HCEC 1CT (cell line): ENCODE measurements around the gene KDM6B.

Experiments used
- DNase-seq: peaks from one replicate; pipeline ENCODE4 v3.0.0-alpha.2; 2017

Gene KDM6B, protein sequence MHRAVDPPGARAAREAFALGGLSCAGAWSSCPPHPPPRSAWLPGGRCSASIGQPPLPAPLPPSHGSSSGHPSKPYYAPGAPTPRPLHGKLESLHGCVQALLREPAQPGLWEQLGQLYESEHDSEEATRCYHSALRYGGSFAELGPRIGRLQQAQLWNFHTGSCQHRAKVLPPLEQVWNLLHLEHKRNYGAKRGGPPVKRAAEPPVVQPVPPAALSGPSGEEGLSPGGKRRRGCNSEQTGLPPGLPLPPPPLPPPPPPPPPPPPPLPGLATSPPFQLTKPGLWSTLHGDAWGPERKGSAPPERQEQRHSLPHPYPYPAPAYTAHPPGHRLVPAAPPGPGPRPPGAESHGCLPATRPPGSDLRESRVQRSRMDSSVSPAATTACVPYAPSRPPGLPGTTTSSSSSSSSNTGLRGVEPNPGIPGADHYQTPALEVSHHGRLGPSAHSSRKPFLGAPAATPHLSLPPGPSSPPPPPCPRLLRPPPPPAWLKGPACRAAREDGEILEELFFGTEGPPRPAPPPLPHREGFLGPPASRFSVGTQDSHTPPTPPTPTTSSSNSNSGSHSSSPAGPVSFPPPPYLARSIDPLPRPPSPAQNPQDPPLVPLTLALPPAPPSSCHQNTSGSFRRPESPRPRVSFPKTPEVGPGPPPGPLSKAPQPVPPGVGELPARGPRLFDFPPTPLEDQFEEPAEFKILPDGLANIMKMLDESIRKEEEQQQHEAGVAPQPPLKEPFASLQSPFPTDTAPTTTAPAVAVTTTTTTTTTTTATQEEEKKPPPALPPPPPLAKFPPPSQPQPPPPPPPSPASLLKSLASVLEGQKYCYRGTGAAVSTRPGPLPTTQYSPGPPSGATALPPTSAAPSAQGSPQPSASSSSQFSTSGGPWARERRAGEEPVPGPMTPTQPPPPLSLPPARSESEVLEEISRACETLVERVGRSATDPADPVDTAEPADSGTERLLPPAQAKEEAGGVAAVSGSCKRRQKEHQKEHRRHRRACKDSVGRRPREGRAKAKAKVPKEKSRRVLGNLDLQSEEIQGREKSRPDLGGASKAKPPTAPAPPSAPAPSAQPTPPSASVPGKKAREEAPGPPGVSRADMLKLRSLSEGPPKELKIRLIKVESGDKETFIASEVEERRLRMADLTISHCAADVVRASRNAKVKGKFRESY (N-terminal part only)

DNA sequence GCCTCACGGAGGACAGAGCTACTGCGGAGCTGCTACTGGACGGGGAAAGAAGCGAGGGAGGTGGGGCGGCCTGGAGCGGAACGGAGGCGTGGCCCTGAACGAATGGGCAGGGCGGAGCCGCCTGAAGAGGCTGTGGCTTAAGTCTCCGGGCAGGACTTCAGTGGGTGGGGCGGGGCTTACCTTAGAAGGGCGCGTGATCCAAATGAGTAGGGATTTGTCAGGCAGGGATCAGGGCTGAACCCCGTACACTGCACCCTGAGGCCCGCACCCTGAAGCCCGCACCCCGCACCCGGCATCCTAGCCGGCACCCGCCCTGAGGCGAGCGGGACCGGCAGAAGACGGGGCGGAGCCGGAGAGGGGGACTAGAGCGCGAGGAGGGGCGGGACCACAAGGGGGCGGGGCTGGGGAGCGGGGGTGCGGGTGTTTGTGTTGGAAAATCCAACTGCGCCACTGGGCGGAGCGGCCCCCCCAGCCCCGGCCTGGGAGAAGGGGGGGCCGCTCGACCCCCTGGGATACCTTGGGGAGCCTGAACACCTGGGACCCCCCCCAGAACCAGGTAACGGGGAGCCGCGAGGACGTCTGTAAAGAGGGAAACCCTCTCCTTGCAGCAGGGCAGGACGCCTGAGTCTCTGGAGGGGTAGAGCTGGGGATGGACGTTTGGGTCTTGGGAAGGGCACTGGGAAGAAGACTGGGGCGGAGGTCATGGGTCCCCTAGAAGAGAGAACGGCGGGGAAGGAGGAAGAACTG is at the start of gene KDM6B:
Gene KDM6B (plus strand): TSS at position 423 of the 747 bp plus-strand sequence. CDS start 11,338 bp downstream, outside the sequence.
- peak; percentile 86 for DNase-seq

DNA sequence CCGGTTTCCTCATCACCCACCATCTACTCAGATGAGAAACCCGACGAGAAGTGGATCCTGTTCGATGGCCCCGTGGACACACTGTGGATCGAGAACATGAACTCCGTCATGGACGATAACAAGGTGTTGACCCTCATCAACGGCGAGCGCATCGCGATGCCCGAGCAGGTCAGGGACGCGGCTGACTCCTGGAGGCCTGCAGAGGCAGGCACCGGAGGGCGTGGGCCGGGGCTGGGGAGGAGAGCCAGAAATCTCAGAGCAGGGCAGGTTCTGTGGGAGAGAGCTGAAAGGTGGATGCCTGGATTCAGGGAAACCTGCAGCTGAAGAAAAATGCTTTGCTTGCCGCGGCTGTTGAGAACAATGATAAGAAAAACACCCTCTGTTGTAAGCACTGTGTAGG is 47.2 kb upstream of the KDM6B start:
- no peak for DNase-seq

DNA sequence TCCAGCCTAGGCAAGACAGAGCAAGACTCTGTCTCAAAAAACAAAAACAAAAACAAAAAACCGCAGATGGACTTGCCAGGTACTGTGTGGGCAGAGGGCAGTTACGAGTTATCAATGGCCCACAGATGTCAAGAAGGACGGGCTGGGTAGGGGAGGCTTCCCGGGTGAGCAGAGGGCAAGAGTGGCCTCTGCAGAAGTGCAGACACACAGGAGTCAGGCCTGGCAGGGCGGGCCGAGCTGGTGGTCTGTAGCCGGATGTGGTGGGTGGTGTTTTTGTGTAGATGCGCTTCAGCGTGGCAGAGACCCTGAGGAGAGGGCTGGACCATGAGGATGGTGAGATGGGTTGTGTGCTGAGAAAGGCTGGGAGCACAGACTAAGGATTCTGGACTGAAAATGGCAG is 44.9 kb upstream of the KDM6B start:
- no peak for DNase-seq

DNA sequence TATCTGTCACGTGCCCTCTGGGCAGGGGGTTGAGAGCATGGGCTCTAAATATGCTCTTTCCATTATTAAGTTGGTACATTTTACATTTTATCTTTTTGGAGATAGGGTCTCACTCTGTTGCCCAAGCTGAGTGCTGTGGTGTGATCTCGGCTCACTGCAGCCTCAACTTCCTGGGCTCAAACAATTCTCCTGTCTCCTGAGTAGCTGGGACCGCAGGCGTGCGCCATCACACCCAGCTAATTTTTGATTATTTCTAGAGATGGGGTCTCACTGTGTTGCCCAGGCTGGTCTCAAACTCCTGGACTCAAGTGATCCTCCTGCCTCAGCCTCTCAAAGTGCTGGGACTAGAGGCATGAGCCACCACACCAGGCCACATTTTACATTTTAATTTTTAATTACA is 43.9 kb upstream of the KDM6B start:
- DNase-seq: no peak

DNA sequence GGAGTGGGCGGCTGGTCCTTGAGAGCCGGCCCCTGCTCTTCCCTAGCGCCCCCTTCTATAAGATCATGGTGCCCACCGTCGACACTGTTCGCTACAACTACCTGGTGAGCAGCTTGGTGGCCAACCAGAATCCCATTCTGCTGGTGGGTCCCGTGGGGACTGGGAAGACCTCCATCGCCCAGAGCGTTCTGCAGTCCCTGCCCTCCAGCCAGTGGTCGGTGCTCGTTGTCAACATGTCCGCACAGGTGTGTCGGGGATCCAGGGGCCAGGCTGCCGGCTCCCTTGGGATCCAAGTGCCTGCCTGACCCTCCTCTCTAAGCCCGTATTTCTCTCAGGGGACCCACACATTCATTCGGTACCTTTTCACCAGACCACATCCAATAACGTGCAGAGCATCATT is 41.4 kb upstream of the KDM6B start:
- DNase-seq: no peak

DNA sequence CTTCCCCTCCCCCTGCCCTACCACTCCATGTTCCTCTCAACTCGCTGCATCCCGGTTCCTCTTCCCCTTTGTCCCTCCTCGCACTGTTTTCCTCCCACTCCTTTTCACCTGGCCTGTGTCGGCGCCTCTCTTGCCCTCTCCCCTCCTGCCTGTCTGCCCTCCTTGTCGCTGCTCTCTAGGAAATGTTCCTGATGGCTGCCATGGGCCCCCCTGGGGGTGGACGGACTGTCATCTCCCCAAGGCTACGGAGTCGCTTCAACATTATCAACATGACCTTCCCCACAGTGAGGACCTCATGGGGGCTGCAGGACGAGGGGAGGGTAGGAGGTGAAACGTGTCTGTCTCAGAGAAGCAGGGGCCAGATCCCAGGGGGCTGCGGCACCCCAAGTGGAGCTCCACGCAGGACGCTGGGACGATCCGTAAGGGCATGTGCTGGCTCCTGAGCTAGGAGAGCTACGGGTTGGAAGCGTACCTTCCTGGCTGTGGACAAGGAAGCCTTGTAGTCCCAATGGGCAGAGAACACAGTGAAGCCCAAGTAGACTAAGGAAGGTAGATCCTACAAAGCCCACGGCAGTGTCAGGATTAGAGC is 39.8 kb upstream of the KDM6B start:
- DNase-seq: no peak

DNA sequence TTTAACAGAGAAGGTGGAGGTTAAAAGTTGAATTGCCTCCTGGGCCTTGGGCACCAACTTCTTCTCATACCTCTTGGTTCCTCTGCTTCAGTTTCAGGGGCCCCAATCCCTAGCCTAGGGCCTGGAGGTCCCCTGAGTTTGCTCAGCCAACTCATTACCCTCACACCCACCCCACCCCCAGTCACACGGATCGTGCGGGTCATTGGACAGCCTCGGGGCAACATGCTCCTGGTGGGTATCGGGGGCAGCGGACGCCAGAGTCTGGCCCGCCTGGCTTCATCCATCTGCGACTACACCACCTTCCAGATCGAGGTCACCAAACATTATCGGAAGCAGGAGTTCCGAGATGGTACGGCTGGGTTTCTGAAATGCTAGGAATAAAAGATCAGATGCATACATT is 36.0 kb upstream of the KDM6B start:
- DNase-seq: no peak

DNA sequence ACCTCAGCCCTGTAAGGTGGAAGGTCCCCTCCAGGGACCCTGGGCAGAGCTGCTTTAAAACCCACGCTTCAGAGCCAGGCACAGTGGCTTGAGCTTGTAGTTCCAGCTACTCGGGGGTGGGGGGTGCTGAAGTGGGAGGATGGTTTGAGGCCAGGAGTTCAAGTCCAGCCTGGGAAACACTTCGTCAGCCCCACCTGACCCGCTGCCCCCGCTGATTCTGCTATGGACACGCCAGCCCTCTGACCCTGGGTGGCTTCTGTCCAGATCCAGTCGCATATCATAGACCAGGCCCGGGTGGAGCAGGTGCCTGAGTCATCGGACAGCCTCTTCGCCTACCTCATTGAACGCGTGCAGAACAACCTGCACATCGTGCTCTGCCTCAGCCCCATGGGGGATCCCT is 35.2 kb upstream of the KDM6B start:
- DNase-seq: no peak

DNA sequence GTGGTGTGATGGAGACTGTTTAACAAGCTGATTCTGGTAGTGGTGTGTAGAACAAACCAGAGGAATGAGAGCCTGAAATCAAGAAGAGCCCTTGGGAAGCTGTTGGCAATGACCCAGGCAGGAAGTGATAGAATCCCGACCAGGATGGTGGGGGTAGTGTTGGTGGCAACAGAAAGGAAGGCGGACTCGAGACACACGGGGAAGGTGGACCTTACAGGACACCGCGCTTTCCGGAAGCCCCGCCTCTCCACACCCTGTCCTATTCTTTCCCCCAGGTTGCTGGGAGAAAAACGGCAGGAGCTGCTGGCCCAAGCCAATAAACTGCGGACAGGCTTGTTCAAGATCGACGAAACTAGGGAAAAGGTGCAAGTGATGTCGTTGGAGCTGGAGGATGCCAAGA is 30.0 kb upstream of the KDM6B start:
- DNase-seq: no peak

DNA sequence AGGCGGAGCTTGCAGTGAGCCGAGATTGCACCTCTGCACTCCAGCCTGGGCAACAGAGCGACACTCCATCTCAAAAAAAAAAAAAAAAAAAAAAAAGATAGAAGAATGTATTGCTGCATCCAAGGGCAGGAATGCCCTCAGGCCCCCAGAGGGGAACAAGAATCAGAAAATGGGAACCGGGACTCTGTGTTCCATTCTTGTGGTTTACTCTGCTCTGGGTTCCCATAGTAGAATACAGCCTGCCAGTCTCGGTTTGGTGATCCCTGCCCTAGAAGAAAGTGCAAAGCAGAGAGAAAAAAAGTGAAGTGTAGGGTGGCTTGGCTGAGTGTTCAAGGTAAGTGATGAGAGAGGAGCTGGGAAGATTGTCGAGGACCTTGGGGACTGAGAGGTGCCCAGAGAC is 27.4 kb upstream of the KDM6B start:
- no peak for DNase-seq

DNA sequence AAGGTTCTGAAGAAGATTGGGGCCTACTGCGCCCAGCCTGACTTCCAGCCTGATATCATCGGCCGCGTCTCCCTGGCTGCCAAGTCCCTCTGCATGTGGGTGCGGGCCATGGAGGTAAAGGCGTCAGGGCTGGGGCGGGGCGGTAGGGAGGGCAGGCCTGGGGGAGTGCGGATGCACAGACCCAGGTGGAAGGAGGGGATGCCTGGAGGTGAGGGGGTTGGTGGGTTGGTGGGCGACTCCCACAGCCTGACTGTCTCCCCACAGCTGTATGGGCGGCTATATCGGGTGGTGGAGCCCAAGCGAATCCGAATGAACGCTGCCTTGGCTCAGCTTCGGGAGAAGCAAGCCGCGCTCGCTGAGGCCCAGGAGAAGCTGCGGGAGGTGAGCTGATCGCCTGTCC is 26.8 kb upstream of the KDM6B start:
- DNase-seq: no peak

DNA sequence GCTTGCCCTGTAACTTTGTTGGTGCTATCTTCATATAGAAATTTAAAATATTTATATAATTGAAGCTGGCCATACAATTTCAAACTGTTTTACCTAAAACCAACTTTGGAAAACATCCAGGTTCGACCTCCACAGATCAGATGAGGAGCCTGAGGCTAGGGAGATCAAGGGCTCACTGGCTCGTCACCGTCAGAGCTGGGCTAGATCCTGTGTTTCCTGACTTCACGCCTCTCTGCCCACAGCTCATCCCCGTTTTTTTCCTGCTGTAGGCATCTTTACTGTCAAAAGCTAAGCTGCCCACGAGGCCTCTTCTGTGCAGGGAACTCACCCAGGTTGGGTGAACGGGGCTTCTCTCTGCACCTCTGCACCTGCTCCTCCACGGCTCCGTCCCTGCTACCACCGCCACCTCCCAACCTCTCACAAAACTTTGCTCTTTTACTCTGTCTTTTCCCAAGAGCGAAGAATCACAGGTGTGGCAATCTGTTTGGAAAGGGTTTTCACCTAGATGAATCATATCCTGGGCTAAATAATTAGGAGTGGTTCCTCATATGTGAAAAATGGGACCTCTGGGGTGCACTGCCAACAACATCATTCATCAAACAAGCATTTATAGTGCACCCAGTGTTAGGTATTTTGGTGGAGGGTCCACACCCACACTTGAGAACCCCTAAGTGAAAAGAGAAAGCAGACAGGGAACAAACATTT is 24.8 kb upstream of the KDM6B start:
- DNase-seq: no peak

DNA sequence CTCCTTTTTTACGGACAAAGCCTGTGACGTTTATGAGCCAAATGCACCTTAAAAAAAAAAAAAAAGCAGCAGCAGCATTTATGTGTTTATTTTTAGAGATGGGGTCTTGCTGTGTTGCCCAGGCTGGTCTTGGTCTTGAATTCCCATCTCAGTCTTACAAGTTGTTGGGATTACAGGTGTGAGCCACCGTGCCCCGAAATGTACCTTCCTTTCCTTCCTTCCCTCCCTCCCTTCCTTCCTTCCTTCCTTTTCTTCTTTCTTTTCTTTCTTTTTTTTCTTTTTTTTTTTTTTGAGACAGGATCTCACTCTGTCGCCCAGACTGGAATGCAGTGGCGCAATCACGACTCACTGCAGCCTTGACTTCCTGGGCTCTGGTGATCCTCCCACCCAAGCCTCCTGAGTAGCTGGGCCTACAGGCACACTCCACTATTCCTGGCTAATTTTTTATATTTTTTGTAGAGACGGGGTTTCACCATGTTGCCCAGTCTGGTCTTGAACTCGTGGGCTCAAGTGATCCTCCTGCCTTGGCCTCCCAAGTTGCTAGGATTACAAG is 24.1 kb upstream of the KDM6B start:
- DNase-seq: peak; percentile 41

DNA sequence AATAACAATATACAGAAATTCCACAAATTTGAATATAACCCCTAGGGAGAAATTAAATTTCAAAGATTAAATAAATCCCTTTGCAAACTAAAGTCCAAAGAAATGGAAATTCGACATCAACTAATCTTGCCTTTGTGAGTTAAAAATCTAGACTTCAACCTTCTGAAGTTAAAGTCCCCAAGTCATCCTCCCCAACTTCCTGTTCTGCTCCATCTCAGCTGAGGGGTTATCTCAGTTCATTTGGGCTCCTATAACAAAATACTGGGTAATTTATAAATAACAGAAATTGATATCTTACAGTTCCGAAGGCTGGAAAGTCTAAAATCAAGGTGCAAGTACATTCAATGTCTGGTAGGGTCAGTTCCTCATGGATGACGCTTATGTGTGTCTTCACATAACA is 22.8 kb upstream of the KDM6B start:
- DNase-seq: no peak

DNA sequence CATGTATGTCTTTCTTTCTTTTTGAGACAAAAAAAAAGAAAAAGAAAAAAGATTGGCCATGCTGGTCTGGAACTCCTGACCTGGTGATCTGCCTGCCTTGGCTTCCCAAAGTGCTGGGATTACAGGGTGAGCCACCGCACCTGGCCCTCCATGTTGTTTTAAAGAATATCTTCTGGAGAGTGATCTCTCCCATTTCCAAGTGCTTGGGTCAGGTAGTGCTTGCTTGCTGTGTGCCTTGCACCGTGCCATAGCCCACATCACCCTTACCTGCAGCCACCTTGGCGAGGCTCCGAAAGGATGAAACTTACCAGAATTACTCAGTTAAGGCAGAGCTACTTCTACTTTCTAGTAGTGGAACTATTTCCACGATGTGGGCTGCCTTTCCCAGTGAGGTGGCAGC is 19.0 kb upstream of the KDM6B start:
- DNase-seq: no peak

DNA sequence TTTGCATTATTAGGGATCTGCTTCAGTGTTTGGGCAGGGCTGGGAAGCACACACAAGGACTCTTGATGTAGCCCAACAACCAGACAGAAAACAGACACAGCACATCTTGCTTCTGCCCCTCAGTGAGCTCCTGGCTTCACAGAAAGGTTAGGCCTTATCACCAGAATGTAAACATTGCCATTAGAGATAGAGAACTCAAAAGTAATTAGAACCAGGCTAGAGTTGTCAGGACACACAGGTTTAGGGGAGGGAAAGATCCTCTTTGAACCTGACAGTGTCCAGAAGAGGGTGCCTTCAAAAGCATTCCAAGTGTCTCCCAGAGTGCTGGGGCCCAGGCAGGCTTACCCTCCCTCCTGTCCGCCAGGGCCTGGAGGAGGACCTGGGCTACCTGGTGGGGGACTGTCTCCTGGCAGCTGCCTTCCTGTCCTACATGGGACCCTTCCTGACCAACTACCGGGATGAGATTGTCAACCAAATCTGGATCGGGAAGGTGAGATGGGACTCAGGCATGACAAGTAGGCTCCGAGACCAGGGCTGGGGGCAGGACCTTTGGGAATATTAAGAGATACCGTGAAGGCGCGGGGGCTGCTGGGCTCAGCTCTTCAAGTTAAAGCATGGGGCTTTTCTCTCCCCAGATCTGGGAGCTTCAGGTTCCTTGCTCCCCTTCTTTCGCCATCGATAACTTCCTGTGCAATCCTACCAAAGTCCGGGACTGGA is 16.9 kb upstream of the KDM6B start:
- no peak for DNase-seq

DNA sequence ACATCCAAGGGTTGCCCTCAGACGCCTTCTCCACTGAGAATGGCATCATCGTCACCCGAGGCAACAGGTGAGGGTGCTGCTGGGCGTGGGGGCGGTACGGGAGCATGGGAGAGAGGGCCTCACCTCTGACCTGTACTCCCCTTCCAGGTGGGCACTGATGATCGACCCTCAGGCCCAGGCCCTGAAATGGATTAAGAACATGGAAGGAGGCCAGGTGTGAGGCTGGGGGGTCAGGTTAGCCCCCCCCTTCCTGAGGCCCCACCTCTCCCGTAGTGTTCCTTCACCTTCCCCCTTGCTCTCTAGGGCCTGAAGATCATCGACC is 16.4 kb upstream of the KDM6B start:
- DNase-seq: no peak

DNA sequence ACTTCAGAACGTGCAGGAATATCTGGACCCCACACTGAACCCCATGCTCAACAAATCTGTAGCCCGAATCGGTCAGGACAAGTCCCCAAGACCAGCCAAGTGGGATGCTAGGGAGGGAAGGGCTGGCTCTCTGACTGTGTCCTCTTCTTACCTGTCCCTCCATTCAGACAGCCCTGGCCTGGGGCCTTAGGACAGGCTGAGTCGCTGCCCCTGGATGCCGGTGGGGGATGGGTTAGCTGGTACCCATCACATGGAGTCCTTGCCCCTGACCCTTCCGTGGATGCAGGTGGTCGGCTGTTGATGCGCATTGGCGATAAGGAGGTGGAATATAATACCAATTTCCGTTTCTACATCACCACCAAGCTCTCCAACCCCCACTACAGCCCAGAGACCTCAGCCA is 16.0 kb upstream of the KDM6B start:
- no peak for DNase-seq

DNA sequence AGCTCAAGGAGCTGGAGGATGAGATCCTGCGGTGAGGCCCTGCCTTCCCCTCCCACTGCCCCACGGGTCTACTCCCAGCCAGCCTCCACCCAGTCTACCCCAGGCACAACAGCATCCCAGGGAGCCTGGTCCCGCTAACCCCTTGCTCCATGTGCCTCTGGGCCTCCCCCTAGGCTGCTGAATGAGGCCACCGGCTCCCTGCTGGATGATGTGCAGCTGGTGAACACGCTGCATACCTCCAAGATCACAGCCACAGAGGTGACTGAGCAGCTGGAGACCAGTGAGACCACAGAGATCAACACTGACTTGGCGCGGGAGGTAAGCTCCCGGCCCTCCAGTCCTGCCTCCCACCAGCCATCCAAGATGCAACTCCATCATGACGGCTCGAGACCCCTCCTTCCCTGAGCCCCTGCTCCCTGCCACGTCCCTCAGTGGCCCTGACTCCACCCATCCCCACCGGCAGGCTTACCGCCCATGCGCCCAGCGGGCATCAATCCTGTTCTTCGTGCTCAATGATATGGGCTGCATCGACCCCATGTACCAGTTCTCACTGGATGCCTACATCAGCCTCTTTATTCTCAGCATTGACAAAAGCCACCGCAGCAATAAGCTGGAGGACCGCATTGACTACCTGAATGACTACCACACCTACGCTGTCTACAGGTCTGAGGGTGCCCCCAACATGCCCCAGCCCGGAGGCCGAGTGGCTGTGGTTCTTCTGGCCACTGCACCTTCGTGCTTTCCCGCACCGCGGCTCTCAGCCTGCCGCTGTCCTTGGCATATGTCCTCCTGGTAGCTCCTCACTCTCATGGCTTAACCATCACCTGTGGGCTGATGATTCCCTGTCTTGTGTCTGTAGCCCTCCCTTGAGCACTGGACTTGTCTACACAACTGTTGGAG is 15.0 kb upstream of the KDM6B start:
- no peak for DNase-seq

DNA sequence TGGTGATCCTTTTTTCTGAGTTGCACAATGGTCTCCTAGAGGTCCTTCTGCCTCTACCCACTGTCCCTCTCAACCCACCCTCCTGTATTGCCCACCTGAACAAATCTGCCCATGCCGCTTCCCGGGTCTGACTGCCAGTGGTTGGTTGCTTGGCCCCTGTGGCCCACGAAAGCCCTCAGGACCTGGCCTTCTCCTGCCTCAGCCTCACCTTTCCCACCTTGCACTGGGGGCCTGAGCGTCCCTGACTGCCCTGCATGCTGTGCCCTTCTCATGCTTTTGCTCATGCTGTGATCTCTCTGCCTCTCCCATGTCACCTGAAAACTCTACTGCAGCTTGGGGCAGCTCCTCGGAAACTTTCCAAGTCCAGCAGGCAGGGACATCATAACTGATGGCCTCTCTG is 13.8 kb upstream of the KDM6B start:
- no peak for DNase-seq
